ENCODE data around the gene ALG2.

DNA sequence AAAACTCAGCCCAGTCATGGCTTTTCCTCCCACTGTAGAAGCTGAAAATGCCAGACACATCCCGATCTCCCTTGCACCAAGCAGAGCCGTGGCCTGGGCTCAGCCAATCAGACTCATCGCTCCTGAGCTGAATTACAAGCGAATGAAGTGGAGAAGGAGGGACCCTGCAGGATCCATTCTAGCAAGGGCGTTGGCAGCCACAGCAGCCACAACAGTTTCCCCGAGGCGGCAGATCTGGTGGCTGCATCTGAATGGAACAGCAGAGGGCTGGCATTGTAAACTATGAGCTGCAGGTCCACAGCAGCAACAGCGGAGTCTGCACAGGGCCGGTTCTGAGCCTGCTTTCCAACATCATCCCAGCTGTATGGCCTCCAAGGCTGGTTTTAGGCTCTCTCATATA lies 23.8 kb downstream of the ALG2 start:
- TF ChIP-seq BCL6 (CRISPR knock-in tag; IDR thresholded peaks at IDR 0.05) (no peak), PHF8 (IDR thresholded peaks at IDR 0.05; ENCODE audit: borderline replicate concordance, low read length) (no peak), MYC (IDR thresholded peaks at IDR 0.05; ENCODE audit: low read depth, low read length) (no peak), MYC (CRISPR knock-in tag; IDR thresholded peaks at IDR 0.05; ENCODE audit: borderline replicate concordance, low read depth) (no peak), PHB2 (IDR thresholded peaks at IDR 0.05; ENCODE audit: low read depth) (no peak), RAD21 (CRISPR knock-in tag; conservative IDR thresholded peaks at IDR 0.05 in 1 of 2, IDR thresholded peaks at IDR 0.05 in 1 of 2) (no peak), GABPA (tag; conservative IDR thresholded peaks at IDR 0.05; ENCODE audit: low read depth) (no peak), ATF1 (CRISPR knock-in tag; IDR thresholded peaks at IDR 0.05) (no peak), ATF1 (tag; IDR thresholded peaks at IDR 0.05) (no peak), POLR2A (conservative IDR thresholded peaks at IDR 0.05) (no peak), NFIC (IDR thresholded peaks at IDR 0.05) (no peak)
- TF ChIP-seq, protein P1, sequence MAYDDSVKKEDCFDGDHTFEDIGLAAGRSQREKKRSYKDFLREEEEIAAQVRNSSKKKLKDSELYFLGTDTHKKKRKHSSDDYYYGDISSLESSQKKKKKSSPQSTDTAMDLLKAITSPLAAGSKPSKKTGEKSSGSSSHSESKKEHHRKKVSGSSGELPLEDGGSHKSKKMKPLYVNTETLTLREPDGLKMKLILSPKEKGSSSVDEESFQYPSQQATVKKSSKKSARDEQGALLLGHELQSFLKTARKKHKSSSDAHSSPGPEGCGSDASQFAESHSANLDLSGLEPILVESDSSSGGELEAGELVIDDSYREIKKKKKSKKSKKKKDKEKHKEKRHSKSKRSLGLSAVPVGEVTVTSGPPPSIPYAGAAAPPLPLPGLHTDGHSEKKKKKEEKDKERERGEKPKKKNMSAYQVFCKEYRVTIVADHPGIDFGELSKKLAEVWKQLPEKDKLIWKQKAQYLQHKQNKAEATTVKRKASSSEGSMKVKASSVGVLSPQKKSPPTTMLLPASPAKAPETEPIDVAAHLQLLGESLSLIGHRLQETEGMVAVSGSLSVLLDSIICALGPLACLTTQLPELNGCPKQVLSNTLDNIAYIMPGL (CRISPR knock-in tag; IDR thresholded peaks at IDR 0.05) = no peak
- TF ChIP-seq, protein P2, sequence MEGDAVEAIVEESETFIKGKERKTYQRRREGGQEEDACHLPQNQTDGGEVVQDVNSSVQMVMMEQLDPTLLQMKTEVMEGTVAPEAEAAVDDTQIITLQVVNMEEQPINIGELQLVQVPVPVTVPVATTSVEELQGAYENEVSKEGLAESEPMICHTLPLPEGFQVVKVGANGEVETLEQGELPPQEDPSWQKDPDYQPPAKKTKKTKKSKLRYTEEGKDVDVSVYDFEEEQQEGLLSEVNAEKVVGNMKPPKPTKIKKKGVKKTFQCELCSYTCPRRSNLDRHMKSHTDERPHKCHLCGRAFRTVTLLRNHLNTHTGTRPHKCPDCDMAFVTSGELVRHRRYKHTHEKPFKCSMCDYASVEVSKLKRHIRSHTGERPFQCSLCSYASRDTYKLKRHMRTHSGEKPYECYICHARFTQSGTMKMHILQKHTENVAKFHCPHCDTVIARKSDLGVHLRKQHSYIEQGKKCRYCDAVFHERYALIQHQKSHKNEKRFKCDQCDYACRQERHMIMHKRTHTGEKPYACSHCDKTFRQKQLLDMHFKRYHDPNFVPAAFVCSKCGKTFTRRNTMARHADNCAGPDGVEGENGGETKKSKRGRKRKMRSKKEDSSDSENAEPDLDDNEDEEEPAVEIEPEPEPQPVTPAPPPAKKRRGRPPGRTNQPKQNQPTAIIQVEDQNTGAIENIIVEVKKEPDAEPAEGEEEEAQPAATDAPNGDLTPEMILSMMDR (IDR thresholded peaks at IDR 0.05 in 2 of 3, conservative IDR thresholded peaks at IDR 0.05 in 1 of 3; ENCODE audit: insufficient read depth in 2 of 3, low read depth in 1 of 3, low read length in 3 of 3) = no peak
